Epithelial cell of esophagus (primary cell): ENCODE data around the gene CDK14.

Experiments used
- DNase-seq: peaks from one replicate; pipeline ENCODE4 v3.0.0; 2010; ENCODE audit warnings: low read depth
- H3K4me3 ChIP-seq: 2 replicates; pipeline ENCODE4 v1.5.1; 2011; ENCODE audit warnings: mild to moderate bottlenecking, low read length, control low read depth
- CTCF ChIP-seq: IDR thresholded peaks from 2 replicates; pipeline ENCODE4 v1.5.1; 2011; ENCODE audit warnings: low read depth, mild to moderate bottlenecking, low read length, control low read depth, inconsistent platforms; ENCODE audit not compliant: insufficient read depth; ENCODE audit errors: missing control alignments

The CDK14 gene

GRCh38 chr7:91007371-91007770 lies 411.2 kb downstream of the CDK14 start:
- DNase-seq = no peak
- no peak for TF ChIP-seq CTCF
- no peak overlapping the region for H3K4me3 ChIP-seq

GRCh38 chr7:91013078-91013477 lies 417.0 kb downstream of the CDK14 start:
- TF ChIP-seq CTCF = no peak
- DNase-seq = no peak
- no peak overlapping the region for H3K4me3 ChIP-seq

GRCh38 chr7:91019686-91020385 lies 423.7 kb downstream of the CDK14 start:
- no peak for DNase-seq
- no peak for TF ChIP-seq CTCF

GRCh38 chr7:91020636-91021385 lies 424.7 kb downstream of the CDK14 start:
- H3K4me3 ChIP-seq = no peak overlapping the region
- DNase-seq = peak; percentile 62
- TF ChIP-seq CTCF = no peak

More at GRCh38 chr7:91019686-91020385, 423.7 kb downstream of the CDK14 start:
- no peak overlapping the region for H3K4me3 ChIP-seq

- no peak for TF ChIP-seq CTCF
- no peak overlapping the region for H3K4me3 ChIP-seq
- no peak for DNase-seq
These were observed 425.8 kb downstream of the CDK14 start for GRCh38 chr7:91021956-91022355.

- H3K4me3 ChIP-seq = no peak overlapping the region
- no peak for TF ChIP-seq CTCF
These were observed 429.8 kb downstream of the CDK14 start for GRCh38 chr7:91025906-91026390.

More at GRCh38 chr7:91025906-91026390, 429.8 kb downstream of the CDK14 start:
- DNase-seq = no peak
